ENCODE results near the gene ROBO2. TPM values are rescaled to one million over a fixed set of nuclear protein-coding genes. Genes with fewer than 3 reads are reported as not detected.

The ROBO2 gene
- total and polyA plus RNA-seq, 4 experiments from 2014 or later = not detected

GRCh38 chr3:77084511-77084910 is 44.6 kb downstream of the ROBO2 start:
- Histone ChIP-seq H3K27me3 (ENCODE audit: insufficient read depth, low read length) (no peaks in the 10 kb centered on the region), H3K27ac (ENCODE audit: low read depth, low read length) (no peak overlapping the region), H3K36me3 (ENCODE audit: insufficient read depth, low read length) (no peaks in the 10 kb centered on the region), H3K4me1 (ENCODE audit: insufficient read depth, low read length) (no peaks in the 10 kb centered on the region), H3K9me3 (ENCODE audit: control insufficient read depth in 1 of 2, low read length in 2 of 2) (no peaks in the 10 kb centered on the region), H3K4me3 (ENCODE audit: low read length in 2 of 2) (no peak overlapping the region)
- ChIA-PET CTCF (ENCODE audit: partially characterized antibody) (no interaction called here), POLR2A (ENCODE audit: partially characterized antibody) (no interaction called here)
- H3K27me3 Mint-ChIP-seq = no peaks in the 10 kb centered on the region
- no peak overlapping the region for H3K27ac Mint-ChIP-seq
- H3K4me1 Mint-ChIP-seq = no peaks in the 10 kb centered on the region
- H3K4me3 Mint-ChIP-seq = no peak overlapping the region
- no peaks in the 10 kb centered on the region for H3K36me3 Mint-ChIP-seq
- DNase-seq = no peak
- intact Hi-C loops (cut with micrococcal nuclease) = no loop called here
- peaks cover 4 to 8% (median 7%) of the 10 kb centered on the region in 8 donors for H3K9me3 Mint-ChIP-seq

GRCh38 chr3:77086408-77086807 is 46.5 kb downstream of the ROBO2 start:
- Mint-ChIP-seq H3K36me3 (no peaks in the 10 kb centered on the region), H3K27me3 (no peaks in the 10 kb centered on the region), H3K27ac (no peak overlapping the region), H3K9me3 (peaks cover 0 to 14% (median 7%) of the 10 kb centered on the region in 8 donors), H3K4me1 (no peaks in the 10 kb centered on the region), H3K4me3 (no peak overlapping the region)
- Histone ChIP-seq H3K27ac (ENCODE audit: low read depth, low read length) (no peak overlapping the region), H3K27me3 (ENCODE audit: insufficient read depth, low read length) (no peaks in the 10 kb centered on the region), H3K4me3 (ENCODE audit: low read length in 2 of 2) (no peak overlapping the region), H3K36me3 (ENCODE audit: insufficient read depth, low read length) (no peaks in the 10 kb centered on the region), H3K4me1 (ENCODE audit: insufficient read depth, low read length) (no peaks in the 10 kb centered on the region), H3K9me3 (ENCODE audit: control insufficient read depth in 1 of 2, low read length in 2 of 2) (no peaks in the 10 kb centered on the region)
- no peak for DNase-seq
- CTCF ChIA-PET (ENCODE audit: partially characterized antibody) = no interaction called here
- intact Hi-C loops (cut with micrococcal nuclease) = no loop called here
- POLR2A ChIA-PET (ENCODE audit: partially characterized antibody) = no interaction called here

- Histone ChIP-seq H3K9me3 (ENCODE audit: control insufficient read depth in 1 of 2, low read length in 2 of 2) (no peaks in the 10 kb centered on the region), H3K4me1 (ENCODE audit: insufficient read depth, low read length) (no peaks in the 10 kb centered on the region), H3K27me3 (ENCODE audit: insufficient read depth, low read length) (no peaks in the 10 kb centered on the region), H3K27ac (ENCODE audit: low read depth, low read length) (no peak overlapping the region), H3K4me3 (ENCODE audit: low read length in 2 of 2) (no peak overlapping the region), H3K36me3 (ENCODE audit: insufficient read depth, low read length) (no peaks in the 10 kb centered on the region)
- Mint-ChIP-seq H3K36me3 (no peaks in the 10 kb centered on the region), H3K4me3 (no peak overlapping the region), H3K4me1 (no peaks in the 10 kb centered on the region), H3K27me3 (no peaks in the 10 kb centered on the region), H3K9me3 (peaks cover 0 to 16% (median 6%) of the 10 kb centered on the region in 8 donors), H3K27ac (no peak overlapping the region)
- intact Hi-C loops (cut with micrococcal nuclease) = no loop called here
- POLR2A ChIA-PET (ENCODE audit: partially characterized antibody) = no interaction called here
- CTCF ChIA-PET (ENCODE audit: partially characterized antibody) = no interaction called here
- no peak for DNase-seq
Measured at GRCh38 chr3:77091809-77092208, 51.9 kb downstream of the ROBO2 start.

- ChIA-PET POLR2A (ENCODE audit: partially characterized antibody) (no interaction called here), CTCF (ENCODE audit: partially characterized antibody) (no interaction called here)
- Histone ChIP-seq H3K4me3 (ENCODE audit: low read length in 2 of 2) (no peak overlapping the region), H3K27ac (ENCODE audit: low read depth, low read length) (no peak overlapping the region), H3K36me3 (ENCODE audit: insufficient read depth, low read length) (no peaks in the 10 kb centered on the region), H3K27me3 (ENCODE audit: insufficient read depth, low read length) (no peaks in the 10 kb centered on the region), H3K4me1 (ENCODE audit: insufficient read depth, low read length) (no peaks in the 10 kb centered on the region), H3K9me3 (ENCODE audit: control insufficient read depth in 1 of 2, low read length in 2 of 2) (no peaks in the 10 kb centered on the region)
- Mint-ChIP-seq H3K27ac (no peak overlapping the region), H3K27me3 (no peaks in the 10 kb centered on the region), H3K4me1 (no peaks in the 10 kb centered on the region), H3K36me3 (no peaks in the 10 kb centered on the region), H3K4me3 (no peak overlapping the region), H3K9me3 (peaks cover 0 to 25% (median 13%) of the 10 kb centered on the region in 8 donors)
- no peak for DNase-seq
- intact Hi-C loops (cut with micrococcal nuclease) = no loop called here
Measured at GRCh38 chr3:77093101-77093500, 53.2 kb downstream of the ROBO2 start.

GRCh38 chr3:77096145-77096544 is 56.2 kb downstream of the ROBO2 start:
- Mint-ChIP-seq H3K9me3 (peaks cover 0 to 22% (median 10%) of the 10 kb centered on the region in 8 donors), H3K4me3 (no peak overlapping the region), H3K4me1 (no peaks in the 10 kb centered on the region), H3K36me3 (no peaks in the 10 kb centered on the region), H3K27me3 (no peaks in the 10 kb centered on the region), H3K27ac (no peak overlapping the region)
- no peaks in the 10 kb centered on the region for H3K9me3 ChIP-seq (ENCODE audit: control insufficient read depth in 1 of 2, low read length in 2 of 2)
- POLR2A ChIA-PET (ENCODE audit: partially characterized antibody) = no interaction called here
- CTCF ChIA-PET (ENCODE audit: partially characterized antibody) = no interaction called here
- no peak for DNase-seq
- intact Hi-C loops (cut with micrococcal nuclease) = no loop called here
- no peaks in the 10 kb centered on the region for H3K4me1 ChIP-seq (ENCODE audit: insufficient read depth, low read length)
- H3K27ac ChIP-seq (ENCODE audit: low read depth, low read length) = no peak overlapping the region
- no peaks in the 10 kb centered on the region for H3K27me3 ChIP-seq (ENCODE audit: insufficient read depth, low read length)
- H3K4me3 ChIP-seq (ENCODE audit: low read length in 2 of 2) = no peak overlapping the region
- H3K36me3 ChIP-seq (ENCODE audit: insufficient read depth, low read length) = no peaks in the 10 kb centered on the region

- CTCF ChIA-PET (ENCODE audit: partially characterized antibody) = no interaction called here
Measured at GRCh38 chr3:77096966-77097890, 57.3 kb downstream of the ROBO2 start.

GRCh38 chr3:77102951-77103769 is 63.3 kb downstream of the ROBO2 start:
- no peaks in the 10 kb centered on the region for H3K9me3 ChIP-seq (ENCODE audit: control insufficient read depth in 1 of 2, low read length in 2 of 2)
- Mint-ChIP-seq H3K27ac (no peak overlapping the region), H3K9me3 (peaks cover 2 to 26% (median 7%) of the 10 kb centered on the region in 8 donors), H3K36me3 (no peaks in the 10 kb centered on the region), H3K27me3 (no peaks in the 10 kb centered on the region), H3K4me1 (no peaks in the 10 kb centered on the region), H3K4me3 (no peak overlapping the region)
- H3K4me1 ChIP-seq (ENCODE audit: insufficient read depth, low read length) = no peaks in the 10 kb centered on the region
- intact Hi-C loops (cut with micrococcal nuclease) = no loop called here
- H3K4me3 ChIP-seq (ENCODE audit: low read length in 2 of 2) = no peak overlapping the region
- no peak for DNase-seq
- POLR2A ChIA-PET (ENCODE audit: partially characterized antibody) = no interaction called here
- H3K27ac ChIP-seq (ENCODE audit: low read depth, low read length) = no peak overlapping the region
- H3K36me3 ChIP-seq (ENCODE audit: insufficient read depth, low read length) = no peaks in the 10 kb centered on the region
- CTCF ChIA-PET (ENCODE audit: partially characterized antibody) = no interaction called here
- no peaks in the 10 kb centered on the region for H3K27me3 ChIP-seq (ENCODE audit: insufficient read depth, low read length)

More at GRCh38 chr3:77096966-77097890, 57.3 kb downstream of the ROBO2 start:
- intact Hi-C loops (cut with micrococcal nuclease) = no loop called here
- Histone ChIP-seq H3K27ac (ENCODE audit: low read depth, low read length) (no peak overlapping the region), H3K4me1 (ENCODE audit: insufficient read depth, low read length) (no peaks in the 10 kb centered on the region), H3K27me3 (ENCODE audit: insufficient read depth, low read length) (no peaks in the 10 kb centered on the region), H3K9me3 (ENCODE audit: control insufficient read depth in 1 of 2, low read length in 2 of 2) (no peaks in the 10 kb centered on the region), H3K36me3 (ENCODE audit: insufficient read depth, low read length) (no peaks in the 10 kb centered on the region), H3K4me3 (ENCODE audit: low read length in 2 of 2) (no peak overlapping the region)
- no peak for DNase-seq
- H3K4me3 Mint-ChIP-seq = no peak overlapping the region
- no peaks in the 10 kb centered on the region for H3K36me3 Mint-ChIP-seq
- no peaks in the 10 kb centered on the region for H3K27me3 Mint-ChIP-seq
- H3K9me3 Mint-ChIP-seq = peaks cover 2 to 29% (median 11%) of the 10 kb centered on the region in 8 donors
- no peaks in the 10 kb centered on the region for H3K4me1 Mint-ChIP-seq
- H3K27ac Mint-ChIP-seq = no peak overlapping the region
- POLR2A ChIA-PET (ENCODE audit: partially characterized antibody) = no interaction called here

Measured in CD4-positive, alpha-beta memory T cell (primary cell).